ENCODE results near the gene CYFIP2.

CYFIP2 gene

GRCh38 chr5:157289164-157289819 is 23.4 kb downstream of the CYFIP2 start:
- DNase-seq, result no peak

- no peak for DNase-seq
Measured at GRCh38 chr5:157290156-157290980, 24.4 kb downstream of the CYFIP2 start.

- DNase-seq, result no peak
Measured at GRCh38 chr5:157290981-157291711, 25.2 kb downstream of the CYFIP2 start.

GRCh38 chr5:157292599-157292998 is 26.7 kb downstream of the CYFIP2 start:
- no peak for DNase-seq

GRCh38 chr5:157294407-157295091 is 28.6 kb downstream of the CYFIP2 start:
- DNase-seq, result no peak

GRCh38 chr5:157295247-157295646 is 29.3 kb downstream of the CYFIP2 start:
- DNase-seq, result no peak

- no peak for DNase-seq
Measured at GRCh38 chr5:157300564-157300963, 34.6 kb downstream of the CYFIP2 start.

GRCh38 chr5:157301066-157301465 is 35.1 kb downstream of the CYFIP2 start:
- no peak for DNase-seq

GRCh38 chr5:157303023-157303422 is 37.1 kb downstream of the CYFIP2 start:
- no peak for DNase-seq

GRCh38 chr5:157303667-157304327 is 37.9 kb downstream of the CYFIP2 start:
- no peak for DNase-seq

GRCh38 chr5:157306081-157306480 is 40.2 kb downstream of the CYFIP2 start:
- DNase-seq, result no peak

- no peak for DNase-seq
Measured at GRCh38 chr5:157306692-157307471, 41.0 kb downstream of the CYFIP2 start.

GRCh38 chr5:157308836-157309465 is 43.0 kb downstream of the CYFIP2 start:
- DNase-seq, result no peak

- DNase-seq, result no peak
Measured at GRCh38 chr5:157309796-157310195, 43.9 kb downstream of the CYFIP2 start.

- no peak for DNase-seq
Measured at GRCh38 chr5:157311595-157311994, 45.7 kb downstream of the CYFIP2 start.

GRCh38 chr5:157312492-157312891 is 46.6 kb downstream of the CYFIP2 start:
- no peak for DNase-seq

- no peak for DNase-seq
Measured at GRCh38 chr5:157322581-157322980, 56.7 kb downstream of the CYFIP2 start.

GRCh38 chr5:157323107-157323706 is 57.3 kb downstream of the CYFIP2 start:
- DNase-seq, result no peak

GRCh38 chr5:157324237-157324636 is 58.3 kb downstream of the CYFIP2 start:
- no peak for DNase-seq

- no peak for DNase-seq
Measured at GRCh38 chr5:157326440-157327005, 60.6 kb downstream of the CYFIP2 start.

All from DMS 273 treated with DMSO at 0.1 percent for 48 hours (cell line).